ENCODE data around the gene CAB39L. TPM values are rescaled to one million over a fixed set of nuclear protein-coding genes. Genes with fewer than 3 reads are reported as not detected.

Gene CAB39L
- polyA plus RNA-seq, 2 of the 4 experiments (the other 2 are of a cell fraction): 2.3 to 5.2 TPM

GRCh38 chr13:49300739-49301589 is 142.9 kb downstream of the CAB39L start:
- TF ChIP-seq CTCF (IDR thresholded peaks at IDR 0.05): peak; percentile 75
- peak; percentile 85 for TF ChIP-seq SMC3 (IDR thresholded peaks at IDR 0.05)
- TF ChIP-seq, protein P1, sequence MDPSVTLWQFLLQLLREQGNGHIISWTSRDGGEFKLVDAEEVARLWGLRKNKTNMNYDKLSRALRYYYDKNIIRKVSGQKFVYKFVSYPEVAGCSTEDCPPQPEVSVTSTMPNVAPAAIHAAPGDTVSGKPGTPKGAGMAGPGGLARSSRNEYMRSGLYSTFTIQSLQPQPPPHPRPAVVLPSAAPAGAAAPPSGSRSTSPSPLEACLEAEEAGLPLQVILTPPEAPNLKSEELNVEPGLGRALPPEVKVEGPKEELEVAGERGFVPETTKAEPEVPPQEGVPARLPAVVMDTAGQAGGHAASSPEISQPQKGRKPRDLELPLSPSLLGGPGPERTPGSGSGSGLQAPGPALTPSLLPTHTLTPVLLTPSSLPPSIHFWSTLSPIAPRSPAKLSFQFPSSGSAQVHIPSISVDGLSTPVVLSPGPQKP (IDR thresholded peaks at IDR 0.05; ENCODE audit: low read depth, low read length): no peak
- TF ChIP-seq, protein P2, sequence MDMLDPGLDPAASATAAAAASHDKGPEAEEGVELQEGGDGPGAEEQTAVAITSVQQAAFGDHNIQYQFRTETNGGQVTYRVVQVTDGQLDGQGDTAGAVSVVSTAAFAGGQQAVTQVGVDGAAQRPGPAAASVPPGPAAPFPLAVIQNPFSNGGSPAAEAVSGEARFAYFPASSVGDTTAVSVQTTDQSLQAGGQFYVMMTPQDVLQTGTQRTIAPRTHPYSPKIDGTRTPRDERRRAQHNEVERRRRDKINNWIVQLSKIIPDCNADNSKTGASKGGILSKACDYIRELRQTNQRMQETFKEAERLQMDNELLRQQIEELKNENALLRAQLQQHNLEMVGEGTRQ (IDR thresholded peaks at IDR 0.05): no peak
- peak; percentile 3 for TF ChIP-seq ZFP36 (IDR thresholded peaks at IDR 0.05; ENCODE audit: borderline replicate concordance, partially characterized antibody)
- TF ChIP-seq GATA3 (IDR thresholded peaks at IDR 0.05; ENCODE audit: borderline replicate concordance): no peak
- no peak for TF ChIP-seq POLR2AphosphoS2 (conservative IDR thresholded peaks at IDR 0.05; ENCODE audit: low read length)
- TF ChIP-seq JUNB (IDR thresholded peaks at IDR 0.05): no peak
- TF ChIP-seq RAD21 (conservative IDR thresholded peaks at IDR 0.05 in 1 of 2, IDR thresholded peaks at IDR 0.05 in 1 of 2): peak; percentile 83 to 89
- no peak for TF ChIP-seq HOXB5 (CRISPR knock-in tag; IDR thresholded peaks at IDR 0.05)
- DNase-seq (ENCODE audit: low read depth in 1 of 2, low spot score in 1 of 2): peak; percentile 60 to 66
- FAIRE-seq: no peak
- 17% methylated on average over 18 of the region's 20 CpGs for WGBS (ENCODE audit: missing lambda C conversion rate)
- ChIA-PET CTCF (interaction anchor here (0.6 to 5.8 kb wide), 20 partner anchors 9 to 306 kb away, joined by 3 to 45 read pairs (median 4); partner anchors contain the start of genes CAB39L, CDADC1 and SETDB2), POLR2A (no interaction called here)
- no peaks in the 10 kb centered on the region for H3K4me1 ChIP-seq
- peak; percentile 82 to 95 for ATAC-seq
- H3K4me3 ChIP-seq: 0 out of 3 replicates have a peak overlapping the region, but pooled peaks have one; percentile 30
- no peaks in the 10 kb centered on the region for H3K9me3 ChIP-seq
- peak overlapping the region; percentile 61 to 76; a peak in 5 of 6 replicates for H3K27ac ChIP-seq
- peak overlapping the region; percentile 75 for H3K4me2 ChIP-seq

DNA sequence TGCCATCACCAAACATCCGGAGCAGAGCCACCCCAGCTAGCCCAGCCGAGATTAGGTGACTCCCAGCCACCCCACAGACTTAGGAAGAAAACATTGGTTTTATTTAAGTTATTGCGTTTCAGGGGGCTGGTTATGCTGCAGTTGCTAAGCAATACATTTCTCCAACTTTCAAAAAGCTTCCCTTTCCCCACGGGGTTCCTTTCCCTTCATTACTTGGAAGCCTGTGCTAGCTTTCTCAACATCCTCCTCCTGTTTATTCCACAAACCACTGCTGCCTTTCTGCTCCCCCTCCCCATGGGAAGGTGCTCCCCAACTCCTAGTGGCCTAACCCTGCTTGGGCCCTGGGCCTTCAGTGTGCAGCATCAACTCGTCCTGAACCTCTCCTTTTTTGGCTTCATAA is 143.6 kb downstream of the CAB39L start:
- Histone ChIP-seq H3K4me1 (no peaks in the 10 kb centered on the region), H3K4me3 (no peak overlapping the region), H3K9me3 (no peaks in the 10 kb centered on the region), H3K27ac (no peak overlapping the region), H3K4me2 (no peak overlapping the region)
- ChIA-PET CTCF (interaction anchor here (0.6 to 5.8 kb wide), 18 partner anchors 9 to 307 kb away, joined by 3 to 45 read pairs (median 4); partner anchors contain the start of genes CAB39L and SETDB2), POLR2A (no interaction called here)
- DNase-seq (ENCODE audit: low read depth in 1 of 2, low spot score in 1 of 2): no peak
- WGBS (ENCODE audit: missing lambda C conversion rate): 42% methylated on average over 5 of the region's 5 CpGs
- ATAC-seq: no peak
- no peak for FAIRE-seq
- TF ChIP-seq SMC3 (IDR thresholded peaks at IDR 0.05) (no peak), CHD4 (IDR thresholded peaks at IDR 0.05; ENCODE audit: borderline replicate concordance) (no peak), CTCF (IDR thresholded peaks at IDR 0.05) (no peak), RNF2 (IDR thresholded peaks at IDR 0.05; ENCODE audit: borderline replicate concordance, low read depth) (no peak), GATA3 (IDR thresholded peaks at IDR 0.05; ENCODE audit: borderline replicate concordance) (no peak)
